ENCODE results near the gene SIRT6.

DNA sequence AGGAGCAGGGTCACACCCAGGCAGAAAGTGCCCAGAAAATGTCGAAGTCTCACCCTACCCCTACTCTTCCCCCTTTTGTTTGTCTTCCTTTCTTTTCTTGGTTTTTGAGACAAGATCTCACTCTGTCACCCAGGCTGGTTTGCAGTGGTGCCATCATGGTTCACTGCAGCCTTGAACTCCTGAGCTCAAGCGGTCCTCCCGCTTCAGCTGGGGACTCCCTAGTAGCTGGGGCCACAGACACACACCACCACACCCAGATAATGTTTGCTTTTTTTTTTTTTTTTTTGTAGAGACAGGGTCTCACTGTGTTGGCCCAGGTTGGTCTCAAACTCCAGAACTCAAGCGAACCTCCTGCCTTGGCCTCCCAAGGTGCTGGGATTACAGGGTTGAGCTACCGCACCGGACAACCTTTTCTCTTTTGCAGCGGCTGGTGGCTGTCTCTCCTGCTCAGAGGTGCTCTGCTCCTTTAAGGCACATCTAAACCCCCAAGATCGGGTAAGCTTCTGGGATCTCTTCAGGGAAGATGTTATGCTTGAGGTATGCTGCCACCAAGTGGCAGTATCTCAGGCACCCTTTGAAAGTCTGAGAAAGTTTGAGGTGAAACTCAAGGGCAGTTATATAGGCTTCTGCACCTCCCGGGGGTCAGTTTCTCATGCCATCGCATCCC, 24.6 kb upstream of the SIRT6 start:
- TF ChIP-seq ZNF274 (IDR thresholded peaks at IDR 0.05; ENCODE audit: low read depth, low read length) (no peak), YY1 (IDR thresholded peaks at IDR 0.05; ENCODE audit: insufficient read depth, insufficient read length) (no peak)
